HepG2 (cell line): ENCODE measurements around the gene PHF10. TPM values are rescaled to one million over a fixed set of nuclear protein-coding genes. Genes with fewer than 3 reads are reported as not detected.
A peak's percentile ranks its signal among the peaks of the same experiment; 100 is the strongest.

Experiments
- BATF2 ChIP-seq: sonication (generic); formaldehyde crosslinking; IDR thresholded peaks from 2 replicates; pipeline ENCODE4 v1.8.0; 2022; ENCODE audit warnings: mild to moderate bottlenecking, missing genetic modification reagents, moderate library complexity
- GATAD1 ChIP-seq: IDR thresholded peaks from 2 replicates; pipeline ENCODE4 v1.6.1; 2016; ENCODE audit warnings: missing genetic modification reagents, missing compliant biosample characterization
- GPN1 ChIP-seq: sonication (generic); formaldehyde crosslinking; IDR thresholded peaks from 2 replicates; pipeline ENCODE4 v1.5.1; 2020; ENCODE audit warnings: missing genetic modification reagents, borderline replicate concordance
- MEIS1 ChIP-seq: sonication (generic); formaldehyde crosslinking; IDR thresholded peaks from 2 replicates; pipeline ENCODE4 v1.9.0; 2021; ENCODE audit warnings: mild to moderate bottlenecking, missing genetic modification reagents, moderate library complexity, borderline replicate concordance
- MTF1 ChIP-seq: sonication (generic); formaldehyde crosslinking; IDR thresholded peaks from 2 replicates; pipeline ENCODE4 v1.5.0; 2020; ENCODE audit warnings: missing genetic modification reagents
- NR0B2 ChIP-seq: sonication (generic); formaldehyde crosslinking; IDR thresholded peaks from 2 replicates; pipeline ENCODE4 v1.4.0; 2020; ENCODE audit warnings: mild to moderate bottlenecking, missing genetic modification reagents
- RELA ChIP-seq: sonication (generic); formaldehyde crosslinking; IDR thresholded peaks from 2 replicates; pipeline ENCODE4 v1.4.0; 2020; ENCODE audit warnings: missing genetic modification reagents
- SATB2 ChIP-seq: sonication (generic); formaldehyde crosslinking; IDR thresholded peaks from 2 replicates; pipeline ENCODE4 v1.5.0; 2020; ENCODE audit warnings: missing genetic modification reagents
- U2AF2 ChIP-seq: fragments of 200-400 bp; formaldehyde crosslinking; IDR thresholded peaks from 2 replicates; pipeline ENCODE4 v1.6.1; 2017; ENCODE audit warnings: low read depth, mild to moderate bottlenecking, low read length
- ZBTB7A ChIP-seq: sonication (generic); formaldehyde crosslinking; IDR thresholded peaks from 2 replicates; pipeline ENCODE4 v1.8.0; 2022; ENCODE audit warnings: mild to moderate bottlenecking, missing genetic modification reagents
- ZFP41 ChIP-seq: sonication (generic); formaldehyde crosslinking; IDR thresholded peaks from 2 replicates; pipeline ENCODE4 v1.4.0; 2020; ENCODE audit warnings: mild to moderate bottlenecking, missing genetic modification reagents, borderline replicate concordance
- ZNF30 ChIP-seq: sonication (generic); formaldehyde crosslinking; IDR thresholded peaks from 2 replicates; pipeline ENCODE4 v1.5.0; 2020; ENCODE audit warnings: mild to moderate bottlenecking, missing genetic modification reagents
- ZNF318 ChIP-seq: sonication (generic); formaldehyde crosslinking; IDR thresholded peaks from 2 replicates; pipeline ENCODE4 v1.4.0; 2020; ENCODE audit warnings: mild to moderate bottlenecking, missing genetic modification reagents
- ZNF558 ChIP-seq: sonication (generic); formaldehyde crosslinking; IDR thresholded peaks from 2 replicates; pipeline ENCODE4 v1.9.0; 2022; ENCODE audit warnings: mild to moderate bottlenecking, missing genetic modification reagents, borderline replicate concordance
- ZNF761 ChIP-seq: sonication (generic); formaldehyde crosslinking; conservative IDR thresholded peaks from 2 replicates; pipeline ENCODE4 v1.4.0; 2020; ENCODE audit warnings: mild to moderate bottlenecking, missing genetic modification reagents
- polyA plus RNA-seq, 8 experiments: library from polyadenylated mRNA; depleted of rRNA in 3 of 8; stranded (reverse) in 7 of 8; unstranded in 1 of 8; fragments of >200 nt; fragmentation: Illumina TruSeq in 4 of 8; extraction: Trizol in 4 of 8; gene quantifications; 2 replicates each; pipeline versions ENCODE4 v1.2.1 to v1.2.3, GENCODE V29; 2011 to 2016; ENCODE audit warnings: low read depth in 4 of 8, missing spikeins in 1 of 8, mixed read lengths in 1 of 8; ENCODE audit not compliant: insufficient read depth in 1 of 8
- total RNA-seq, 5 experiments: library from RNA; depleted of rRNA; stranded (reverse); fragments of >200 nt; fragmentation: Illumina TruSeq; extraction: Trizol; gene quantifications; 2 replicates each; pipeline ENCODE4 v1.2.3, GENCODE V29; 2016; ENCODE audit warnings: low read depth in 1 of 5
- TF ChIP-seq, protein P1 (sequence below): sonication (generic); formaldehyde crosslinking; IDR thresholded peaks from 2 replicates; pipeline ENCODE4 v1.4.0; 2020; ENCODE audit warnings: missing genetic modification reagents

PHF10 gene
- total and polyA plus RNA-seq, 2 of the 13 experiments (the other 11 are each of a cell fraction or from before 2014, with no cell fraction given) = 42.1 to 84.1 TPM

DNA sequence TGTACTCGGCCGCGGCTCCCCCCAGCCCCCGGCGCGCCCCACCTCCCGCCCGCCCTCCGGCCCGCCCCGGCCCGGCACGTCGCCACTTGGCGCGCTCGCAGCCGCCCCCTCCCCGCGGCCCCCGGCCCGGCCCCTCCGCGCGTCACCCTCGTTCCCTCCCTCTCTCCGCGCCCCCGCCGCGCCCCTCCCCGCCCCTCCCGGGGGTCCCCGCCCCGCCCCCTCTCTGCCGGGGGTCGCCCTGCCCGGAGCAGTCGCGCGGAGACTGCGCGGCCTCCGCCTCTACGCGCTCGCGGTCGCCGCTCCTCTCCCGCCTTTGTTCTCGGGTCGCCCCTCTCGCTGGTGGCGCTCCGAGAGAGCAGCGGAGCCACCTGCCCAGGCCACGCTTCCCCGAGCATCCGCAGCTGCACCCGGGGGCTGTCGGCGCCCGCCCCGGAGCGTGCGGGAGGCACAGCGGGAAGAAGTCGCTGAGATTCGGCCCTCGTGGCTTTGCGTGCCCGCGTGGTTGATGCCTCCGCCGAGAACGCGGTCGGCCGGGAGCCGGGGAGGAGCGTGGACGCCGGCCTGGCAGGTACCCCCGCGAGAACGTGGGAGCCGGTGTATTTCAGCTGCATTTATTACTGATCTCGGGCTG, at the start of gene PHF10 (continued):
- TF ChIP-seq, protein P1, sequence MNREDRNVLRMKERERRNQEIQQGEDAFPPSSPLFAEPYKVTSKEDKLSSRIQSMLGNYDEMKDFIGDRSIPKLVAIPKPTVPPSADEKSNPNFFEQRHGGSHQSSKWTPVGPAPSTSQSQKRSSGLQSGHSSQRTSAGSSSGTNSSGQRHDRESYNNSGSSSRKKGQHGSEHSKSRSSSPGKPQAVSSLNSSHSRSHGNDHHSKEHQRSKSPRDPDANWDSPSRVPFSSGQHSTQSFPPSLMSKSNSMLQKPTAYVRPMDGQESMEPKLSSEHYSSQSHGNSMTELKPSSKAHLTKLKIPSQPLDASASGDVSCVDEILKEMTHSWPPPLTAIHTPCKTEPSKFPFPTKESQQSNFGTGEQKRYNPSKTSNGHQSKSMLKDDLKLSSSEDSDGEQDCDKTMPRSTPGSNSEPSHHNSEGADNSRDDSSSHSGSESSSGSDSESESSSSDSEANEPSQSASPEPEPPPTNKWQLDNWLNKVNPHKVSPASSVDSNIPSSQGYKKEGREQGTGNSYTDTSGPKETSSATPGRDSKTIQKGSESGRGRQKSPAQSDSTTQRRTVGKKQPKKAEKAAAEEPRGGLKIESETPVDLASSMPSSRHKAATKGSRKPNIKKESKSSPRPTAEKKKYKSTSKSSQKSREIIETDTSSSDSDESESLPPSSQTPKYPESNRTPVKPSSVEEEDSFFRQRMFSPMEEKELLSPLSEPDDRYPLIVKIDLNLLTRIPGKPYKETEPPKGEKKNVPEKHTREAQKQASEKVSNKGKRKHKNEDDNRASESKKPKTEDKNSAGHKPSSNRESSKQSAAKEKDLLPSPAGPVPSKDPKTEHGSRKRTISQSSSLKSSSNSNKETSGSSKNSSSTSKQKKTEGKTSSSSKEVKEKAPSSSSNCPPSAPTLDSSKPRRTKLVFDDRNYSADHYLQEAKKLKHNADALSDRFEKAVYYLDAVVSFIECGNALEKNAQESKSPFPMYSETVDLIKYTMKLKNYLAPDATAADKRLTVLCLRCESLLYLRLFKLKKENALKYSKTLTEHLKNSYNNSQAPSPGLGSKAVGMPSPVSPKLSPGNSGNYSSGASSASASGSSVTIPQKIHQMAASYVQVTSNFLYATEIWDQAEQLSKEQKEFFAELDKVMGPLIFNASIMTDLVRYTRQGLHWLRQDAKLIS (CRISPR knock-in tag) = peak; percentile 93
- TF ChIP-seq ZBTB7A (peak; percentile 98), ZNF761 (CRISPR knock-in tag) (0 out of 2 replicates have a peak, but pooled peaks have one; percentile 58), NR0B2 (CRISPR knock-in tag) (peak; percentile 97), U2AF2 (no peak), BATF2 (CRISPR knock-in tag) (peak; percentile 98), GATAD1 (CRISPR knock-in tag) (no peak), RELA (CRISPR knock-in tag) (peak; percentile 26; the same call in 1 of the 2 replicates), MEIS1 (CRISPR knock-in tag) (no peak), SATB2 (CRISPR knock-in tag) (peak; percentile 85), MTF1 (CRISPR knock-in tag) (peak; percentile 62; the same call in 1 of the 2 replicates), ZFP41 (CRISPR knock-in tag) (peak; percentile 54; the same call in 1 of the 2 replicates), ZNF30 (peak; percentile 78; the same call in 1 of the 2 replicates), ZNF318 (no peak), GPN1 (peak; percentile 94), ZNF558 (CRISPR knock-in tag) (no peak)
